Measurements from ENCODE around the gene ME1.
"Not testable (repeated sequence)": the region's sequence is repeated elsewhere in the genome, so short reads cannot be mapped to it uniquely, and the experiment has no call there.

Gene ME1

GRCh38 chr6:83292900-83293843 is 137.7 kb downstream of the ME1 start:
- Mint-ChIP-seq H3K27ac (no peak overlapping the region), H3K9me3 (peaks cover 0 to 7% of the 10 kb centered on the region in 2 donors), H3K36me3 (no peaks in the 10 kb centered on the region), H3K4me3 (no peak overlapping the region), H3K27me3 (peaks cover 0 to 7% of the 10 kb centered on the region in 2 donors), H3K4me1 (no peaks in the 10 kb centered on the region)
- no peak for DNase-seq
- ATAC-seq (replicated peaks) = no peak

GRCh38 chr6:83287298-83287697 is 143.6 kb downstream of the ME1 start:
- H3K27me3 Mint-ChIP-seq; H3K4me1 Mint-ChIP-seq; H3K9me3 Mint-ChIP-seq; H3K4me3 Mint-ChIP-seq; H3K36me3 Mint-ChIP-seq; H3K27ac Mint-ChIP-seq; ATAC-seq (replicated peaks); DNase-seq: not testable (repeated sequence)

GRCh38 chr6:83285917-83286316 is 144.9 kb downstream of the ME1 start:
- Mint-ChIP-seq H3K4me1 (no peaks in the 10 kb centered on the region), H3K27ac (no peak overlapping the region), H3K36me3 (no peaks in the 10 kb centered on the region), H3K27me3 (no peaks in the 10 kb centered on the region), H3K9me3 (peaks cover 3 to 5% of the 10 kb centered on the region in 2 donors), H3K4me3 (no peak overlapping the region)
- DNase-seq (no peak), ATAC-seq (replicated peaks) (no peak)

- no peak for ATAC-seq (replicated peaks)
- no peak for DNase-seq
- H3K27me3 Mint-ChIP-seq = no peaks in the 10 kb centered on the region
- H3K4me1 Mint-ChIP-seq = no peaks in the 10 kb centered on the region
- H3K27ac Mint-ChIP-seq = no peak overlapping the region
- H3K36me3 Mint-ChIP-seq = no peaks in the 10 kb centered on the region
- H3K4me3 Mint-ChIP-seq = no peak overlapping the region
- no peaks in the 10 kb centered on the region for H3K9me3 Mint-ChIP-seq
Observed at GRCh38 chr6:83273596-83273995, 157.3 kb downstream of the ME1 start.

GRCh38 chr6:83270971-83271719 is 159.7 kb downstream of the ME1 start:
- Mint-ChIP-seq H3K4me3 (no peak overlapping the region), H3K36me3 (no peaks in the 10 kb centered on the region), H3K27me3 (no peaks in the 10 kb centered on the region), H3K27ac (no peak overlapping the region), H3K4me1 (no peaks in the 10 kb centered on the region), H3K9me3 (no peaks in the 10 kb centered on the region)
- DNase-seq (no peak), ATAC-seq (replicated peaks) (no peak)

GRCh38 chr6:83265384-83265783 is 165.5 kb downstream of the ME1 start:
- no peak for ATAC-seq (replicated peaks)
- no peak for DNase-seq
- H3K4me1 Mint-ChIP-seq = no peaks in the 10 kb centered on the region

GRCh38 chr6:83260577-83260976 is 170.3 kb downstream of the ME1 start:
- Mint-ChIP-seq H3K27ac (no peak overlapping the region), H3K4me3 (no peak overlapping the region), H3K4me1 (no peaks in the 10 kb centered on the region), H3K9me3 (peaks cover 3 to 8% of the 10 kb centered on the region in 2 donors), H3K36me3 (no peaks in the 10 kb centered on the region), H3K27me3 (peaks cover 4 to 11% of the 10 kb centered on the region in 2 donors)
- ATAC-seq (replicated peaks) = no peak
- DNase-seq = no peak

More at GRCh38 chr6:83265384-83265783, 165.5 kb downstream of the ME1 start:
- peaks cover 3 to 4% of the 10 kb centered on the region in 2 donors for H3K9me3 Mint-ChIP-seq
- no peak overlapping the region for H3K4me3 Mint-ChIP-seq
- no peak overlapping the region for H3K27ac Mint-ChIP-seq
- H3K27me3 Mint-ChIP-seq = peaks cover 4 to 10% of the 10 kb centered on the region in 2 donors
- no peaks in the 10 kb centered on the region for H3K36me3 Mint-ChIP-seq

GRCh38 chr6:83258517-83258916 is 172.3 kb downstream of the ME1 start:
- no peak for DNase-seq
- ATAC-seq (replicated peaks) = no peak
- Mint-ChIP-seq H3K9me3 (peaks cover 3 to 8% of the 10 kb centered on the region in 2 donors), H3K27ac (no peak overlapping the region), H3K27me3 (peaks cover 4 to 16% of the 10 kb centered on the region in 2 donors), H3K4me1 (no peaks in the 10 kb centered on the region), H3K36me3 (no peaks in the 10 kb centered on the region), H3K4me3 (no peak overlapping the region)

GRCh38 chr6:83257791-83258190 is 173.1 kb downstream of the ME1 start:
- DNase-seq = no peak
- no peak for ATAC-seq (replicated peaks)

GRCh38 chr6:83256719-83257118 is 174.1 kb downstream of the ME1 start:
- H3K4me3 Mint-ChIP-seq; H3K36me3 Mint-ChIP-seq; DNase-seq; H3K27ac Mint-ChIP-seq; H3K4me1 Mint-ChIP-seq; H3K9me3 Mint-ChIP-seq; ATAC-seq (replicated peaks): not testable (repeated sequence)
- H3K27me3 Mint-ChIP-seq = peaks cover 9 to 24% of the 10 kb centered on the region in 2 donors

More at GRCh38 chr6:83257791-83258190, 173.1 kb downstream of the ME1 start:
- Mint-ChIP-seq H3K4me1 (no peaks in the 10 kb centered on the region), H3K9me3 (peaks cover 3 to 8% of the 10 kb centered on the region in 2 donors), H3K4me3 (no peak overlapping the region), H3K27me3 (peaks cover 4 to 16% of the 10 kb centered on the region in 2 donors), H3K36me3 (no peaks in the 10 kb centered on the region), H3K27ac (no peak overlapping the region)

GRCh38 chr6:83252719-83253118 is 178.1 kb downstream of the ME1 start:
- DNase-seq (no peak), ATAC-seq (replicated peaks) (no peak)
- peaks cover 10 to 13% of the 10 kb centered on the region in 2 donors for H3K27me3 Mint-ChIP-seq
- no peaks in the 10 kb centered on the region for H3K36me3 Mint-ChIP-seq
- no peaks in the 10 kb centered on the region for H3K4me1 Mint-ChIP-seq
- peaks cover 0 to 3% of the 10 kb centered on the region in 2 donors for H3K9me3 Mint-ChIP-seq
- no peak overlapping the region for H3K4me3 Mint-ChIP-seq
- H3K27ac Mint-ChIP-seq = no peak overlapping the region

- DNase-seq (no peak), ATAC-seq (replicated peaks) (no peak)
- Mint-ChIP-seq H3K4me3 (no peak overlapping the region), H3K9me3 (no peaks in the 10 kb centered on the region), H3K4me1 (no peaks in the 10 kb centered on the region), H3K27me3 (peaks cover 10 to 15% of the 10 kb centered on the region in 2 donors), H3K27ac (no peak overlapping the region), H3K36me3 (no peaks in the 10 kb centered on the region)
Observed at GRCh38 chr6:83250235-83250634, 180.6 kb downstream of the ME1 start.

GRCh38 chr6:83247471-83247870 is 183.4 kb downstream of the ME1 start:
- Mint-ChIP-seq H3K27me3 (peaks cover 10 to 17% of the 10 kb centered on the region in 2 donors), H3K9me3 (no peaks in the 10 kb centered on the region), H3K27ac (no peak overlapping the region), H3K4me1 (no peaks in the 10 kb centered on the region), H3K36me3 (no peaks in the 10 kb centered on the region), H3K4me3 (no peak overlapping the region)
- DNase-seq = no peak
- ATAC-seq (replicated peaks) = no peak

GRCh38 chr6:83231146-83231545 is 199.7 kb downstream of the ME1 start:
- no peak for ATAC-seq (replicated peaks)
- H3K4me3 Mint-ChIP-seq = no peak overlapping the region
- no peak overlapping the region for H3K27ac Mint-ChIP-seq
- H3K4me1 Mint-ChIP-seq = no peaks in the 10 kb centered on the region
- no peaks in the 10 kb centered on the region for H3K36me3 Mint-ChIP-seq
- DNase-seq = no peak
- no peaks in the 10 kb centered on the region for H3K9me3 Mint-ChIP-seq
- H3K27me3 Mint-ChIP-seq = peaks cover 10 to 17% of the 10 kb centered on the region in 2 donors
